Right lung (tissue), 5 donors: ENCODE data around the gene GNB1L. TPM values are rescaled to one million over a fixed set of nuclear protein-coding genes. Genes with fewer than 3 reads are reported as not detected.
"Not testable (repeated sequence)": the region's sequence is repeated elsewhere in the genome, so short reads cannot be mapped to it uniquely, and the experiment has no call there.

Source experiments
- DNase-seq, 2 donors: peaks; one replicate each; pipeline ENCODE4 v3.0.0-alpha.2; 2013
- polyA plus RNA-seq, 5 donors: library from polyadenylated mRNA; unstranded; fragments of 120-200 nt; gene quantifications; one replicate each; pipeline versions ENCODE4 v1.2.1 to v1.2.3, GENCODE V29; 2013; ENCODE audit warnings: inconsistent platforms in 1 of 5, low replicate concordance in 1 of 5; ENCODE audit not compliant: insufficient read length in 5 of 5, insufficient read depth in 1 of 5

The GNB1L gene
- polyA plus RNA-seq, 5 donors = 2.7 to 6.4 (median 6.1) TPM

- no peak for DNase-seq
Observed at GRCh38 chr22:19844377-19845053, 10.2 kb downstream of the GNB1L start.

- no peak for DNase-seq
Observed at GRCh38 chr22:19843857-19844376, 10.8 kb downstream of the GNB1L start.

GRCh38 chr22:19843107-19843856, 11.4 kb downstream of the GNB1L start:
- DNase-seq = no peak

GRCh38 chr22:19842393-19843106, 12.1 kb downstream of the GNB1L start:
- no peak for DNase-seq

GRCh38 chr22:19841641-19842392, 12.9 kb downstream of the GNB1L start:
- DNase-seq = no peak

GRCh38 chr22:19840955-19841640, 13.6 kb downstream of the GNB1L start:
- DNase-seq = no peak

- no peak for DNase-seq
Observed at GRCh38 chr22:19840059-19840458, 14.6 kb downstream of the GNB1L start.

- DNase-seq = no peak
Observed at GRCh38 chr22:19837915-19838314, 16.8 kb downstream of the GNB1L start.

- no peak for DNase-seq
Observed at GRCh38 chr22:19836512-19836911, 18.2 kb downstream of the GNB1L start.

- DNase-seq = no peak
Observed at GRCh38 chr22:19834599-19834998, 20.1 kb downstream of the GNB1L start.

- DNase-seq = not testable (repeated sequence)
Observed at GRCh38 chr22:19833327-19833726, 21.3 kb downstream of the GNB1L start.

- DNase-seq = no peak
Observed at GRCh38 chr22:19832476-19833108, 22.1 kb downstream of the GNB1L start.

- not testable (repeated sequence) for DNase-seq
Observed at GRCh38 chr22:19831979-19832378, 22.7 kb downstream of the GNB1L start.

GRCh38 chr22:19831016-19831415, 23.7 kb downstream of the GNB1L start:
- no peak for DNase-seq

GRCh38 chr22:19828035-19828401, 26.7 kb downstream of the GNB1L start:
- no peak for DNase-seq

GRCh38 chr22:19827341-19828034, 27.2 kb downstream of the GNB1L start:
- DNase-seq = no peak

GRCh38 chr22:19826619-19826950, 28.1 kb downstream of the GNB1L start:
- DNase-seq = no peak

GRCh38 chr22:19825904-19826618, 28.6 kb downstream of the GNB1L start:
- no peak for DNase-seq

GRCh38 chr22:19824926-19825339, 29.7 kb downstream of the GNB1L start:
- DNase-seq = no peak
